ENCODE measurements around the gene NDUFAF7.

GRCh38 chr2:37282746-37283145 lies 51.3 kb downstream of the NDUFAF7 start:
- TF ChIP-seq CTCF (conservative IDR thresholded peaks at IDR 0.05) (no peak), ZFX (IDR thresholded peaks at IDR 0.05) (no peak)
